SU-DHL-6 (cell line): Measurements from ENCODE around the gene ITPR1.

Source experiments
- H2AFZ ChIP-seq: fragments of 200-600 bp; sonication (generic); 2 replicates; pipeline ENCODE4 v1.6.1; 2014; ENCODE audit warnings: low read depth, mild to moderate bottlenecking, moderate library complexity, mixed read lengths, antibody characterized with exemption, low read length; ENCODE audit not compliant: severe bottlenecking
- H3F3A ChIP-seq: fragments of 200-600 bp; shearing (Covaris generic); 2 replicates; pipeline ENCODE4 v1.6.0; 2016; ENCODE audit warnings: antibody characterized with exemption, mild to moderate bottlenecking; ENCODE audit not compliant: insufficient read depth
- H3K27ac ChIP-seq: fragments of 200-600 bp; sonication (generic); 2 replicates; pipeline ENCODE4 v1.5.1; 2016; ENCODE audit warnings: low read depth, mild to moderate bottlenecking, low read length, moderate library complexity, mixed read lengths
- H3K27me3 ChIP-seq: fragments of 200-600 bp; sonication (generic), shearing (Covaris generic); 2 replicates; pipeline ENCODE4 v1.6.0; 2014; ENCODE audit warnings: mild to moderate bottlenecking, low read length
- H3K36me3 ChIP-seq: fragments of 200-600 bp; sonication (generic); 2 replicates; pipeline ENCODE4 v1.6.1; 2014; ENCODE audit warnings: mild to moderate bottlenecking, low read length, mixed read lengths
- H3K4me2 ChIP-seq: fragments of 300-600, 200-600 bp; shearing (Covaris generic), sonication (generic); 2 replicates; pipeline ENCODE4 v1.6.0; 2014; ENCODE audit warnings: low read length, low read depth, mild to moderate bottlenecking; ENCODE audit not compliant: poor library complexity, severe bottlenecking
- H3K4me3 ChIP-seq: fragments of 200-600 bp; sonication (generic); 2 replicates; pipeline ENCODE4 v1.5.1; 2014; ENCODE audit warnings: antibody characterized with exemption, low read length, mild to moderate bottlenecking, mixed read lengths; ENCODE audit not compliant: insufficient read depth, poor library complexity, severe bottlenecking
- H3K79me2 ChIP-seq: fragments of 200-600 bp; sonication (generic); 2 replicates; pipeline ENCODE4 v1.6.1; 2014; ENCODE audit warnings: mild to moderate bottlenecking, low read length, moderate library complexity; ENCODE audit not compliant: insufficient read depth
- H3K9ac ChIP-seq: fragments of 200-600 bp; sonication (generic); 2 replicates; pipeline ENCODE4 v1.7.0; 2014; ENCODE audit warnings: mild to moderate bottlenecking, low read length
- H3K9me2 ChIP-seq: fragments of 200-600 bp; sonication (generic); replicated peaks from 2 replicates; pipeline ENCODE4 v1.6.1; 2014; ENCODE audit warnings: low read length; ENCODE audit not compliant: insufficient read depth
- H3K9me3 ChIP-seq: fragments of 200-600 bp; sonication (generic); 2 replicates; pipeline ENCODE4 v1.6.1; 2014; ENCODE audit warnings: low read length, mixed read lengths; ENCODE audit not compliant: insufficient read depth
- H4K20me1 ChIP-seq: fragments of 200-600 bp; sonication (generic); 2 replicates; pipeline ENCODE4 v1.6.1; 2014; ENCODE audit warnings: low read depth, mild to moderate bottlenecking, antibody characterized with exemption, low read length, moderate library complexity, mixed read lengths
- EZH2phosphoT487 ChIP-seq: fragments of 200-600 bp; sonication (generic), shearing (Covaris generic); conservative IDR thresholded peaks from 2 replicates; pipeline ENCODE4 v1.6.1; 2018; ENCODE audit warnings: mild to moderate bottlenecking, antibody characterized with exemption, low read length, moderate library complexity, mixed read lengths
- TF ChIP-seq, protein P1 (sequence below): fragments of 200-600 bp; sonication (generic); IDR thresholded peaks from one replicate; pipeline ENCODE4 v1.5.1; 2017; ENCODE audit warnings: antibody characterized with exemption, mild to moderate bottlenecking, low read length, moderate library complexity; ENCODE audit not compliant: insufficient read depth, poor library complexity, severe bottlenecking

ITPR1 gene

DNA sequence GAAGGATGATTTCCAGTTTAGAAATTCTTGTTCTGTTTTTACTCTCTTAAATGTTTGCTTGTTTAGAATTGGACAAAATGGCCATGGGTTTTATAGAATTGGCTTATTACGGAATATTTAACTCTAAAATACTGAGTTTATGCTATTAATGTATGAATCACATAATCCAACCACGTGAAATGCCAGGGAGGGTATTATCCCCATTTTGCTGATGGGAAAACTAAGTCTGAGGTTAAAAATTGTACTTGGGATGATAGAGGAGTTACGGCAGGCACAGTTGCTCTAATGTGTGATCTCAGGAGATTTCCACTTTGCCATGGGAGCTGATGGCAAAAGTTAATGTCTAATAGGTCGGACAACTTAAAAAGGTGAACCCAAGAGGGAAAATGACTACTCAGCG, 194.4 kb downstream of the ITPR1 start:
- Histone ChIP-seq H4K20me1 (no peaks in the 10 kb centered on the region), H3K9me3 (no peaks in the 10 kb centered on the region), H3K4me3 (no peak overlapping the region), H3K27ac (no peak overlapping the region), H3K36me3 (no peaks in the 10 kb centered on the region), H3K9me2 (no peaks in the 10 kb centered on the region), H3K79me2 (no peaks in the 10 kb centered on the region), H3K27me3 (no peaks in the 10 kb centered on the region), H3F3A (no peaks in the 10 kb centered on the region), H2AFZ (no peak overlapping the region), H3K4me2 (no peak overlapping the region), H3K9ac (no peak overlapping the region)
- TF ChIP-seq, protein P1, sequence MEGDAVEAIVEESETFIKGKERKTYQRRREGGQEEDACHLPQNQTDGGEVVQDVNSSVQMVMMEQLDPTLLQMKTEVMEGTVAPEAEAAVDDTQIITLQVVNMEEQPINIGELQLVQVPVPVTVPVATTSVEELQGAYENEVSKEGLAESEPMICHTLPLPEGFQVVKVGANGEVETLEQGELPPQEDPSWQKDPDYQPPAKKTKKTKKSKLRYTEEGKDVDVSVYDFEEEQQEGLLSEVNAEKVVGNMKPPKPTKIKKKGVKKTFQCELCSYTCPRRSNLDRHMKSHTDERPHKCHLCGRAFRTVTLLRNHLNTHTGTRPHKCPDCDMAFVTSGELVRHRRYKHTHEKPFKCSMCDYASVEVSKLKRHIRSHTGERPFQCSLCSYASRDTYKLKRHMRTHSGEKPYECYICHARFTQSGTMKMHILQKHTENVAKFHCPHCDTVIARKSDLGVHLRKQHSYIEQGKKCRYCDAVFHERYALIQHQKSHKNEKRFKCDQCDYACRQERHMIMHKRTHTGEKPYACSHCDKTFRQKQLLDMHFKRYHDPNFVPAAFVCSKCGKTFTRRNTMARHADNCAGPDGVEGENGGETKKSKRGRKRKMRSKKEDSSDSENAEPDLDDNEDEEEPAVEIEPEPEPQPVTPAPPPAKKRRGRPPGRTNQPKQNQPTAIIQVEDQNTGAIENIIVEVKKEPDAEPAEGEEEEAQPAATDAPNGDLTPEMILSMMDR: no peak
- TF ChIP-seq EZH2phosphoT487: no peak

DNA sequence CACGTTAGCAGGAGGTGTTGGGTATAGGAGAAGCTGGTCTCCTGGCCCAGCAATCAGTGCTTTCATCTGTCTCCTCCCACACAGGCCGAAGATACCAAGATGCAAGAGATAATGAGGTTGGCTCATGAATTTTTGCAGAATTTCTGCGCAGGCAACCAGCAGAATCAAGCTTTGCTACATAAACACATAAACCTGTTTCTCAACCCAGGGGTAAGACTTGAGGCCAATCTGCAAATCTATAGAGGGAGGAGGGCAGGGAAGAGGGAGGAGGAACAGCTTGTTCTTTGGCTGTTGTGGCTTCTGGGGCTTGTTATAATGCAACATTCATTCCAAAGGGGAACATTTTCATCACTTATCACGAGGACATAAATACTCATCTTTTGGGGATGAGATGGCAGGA, 195.3 kb downstream of the ITPR1 start:
- Histone ChIP-seq H3K4me3 (no peak overlapping the region), H3K27me3 (no peaks in the 10 kb centered on the region), H2AFZ (no peak overlapping the region), H4K20me1 (no peaks in the 10 kb centered on the region), H3K27ac (no peak overlapping the region), H3K9me2 (no peaks in the 10 kb centered on the region), H3K9ac (no peak overlapping the region), H3K79me2 (no peaks in the 10 kb centered on the region), H3K9me3 (no peaks in the 10 kb centered on the region), H3K4me2 (no peak overlapping the region), H3K36me3 (no peaks in the 10 kb centered on the region), H3F3A (no peaks in the 10 kb centered on the region)
- TF ChIP-seq EZH2phosphoT487: no peak
- TF ChIP-seq, protein P1: no peak

DNA sequence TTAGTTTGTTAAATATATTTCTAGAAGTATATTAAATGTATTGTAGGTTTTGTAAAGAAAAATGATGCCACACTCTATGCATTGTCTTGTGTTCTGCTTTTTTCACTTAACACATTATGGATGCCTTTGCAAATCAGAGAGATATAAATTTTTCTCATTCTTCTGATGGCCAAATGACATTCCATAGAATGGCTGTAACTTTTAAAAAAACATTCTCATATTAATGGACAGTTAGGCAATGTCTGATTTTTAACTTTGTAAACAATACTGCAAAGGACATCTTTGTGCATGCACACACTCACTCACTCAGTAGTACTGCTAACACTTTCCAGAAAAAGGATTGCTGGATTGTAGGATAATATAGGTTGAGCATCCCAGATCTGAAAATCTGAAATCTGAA, 195.9 kb downstream of the ITPR1 start:
- no peak overlapping the region for H3K4me2 ChIP-seq
- H4K20me1 ChIP-seq: no peaks in the 10 kb centered on the region
- no peaks in the 10 kb centered on the region for H3K9me3 ChIP-seq
- no peak overlapping the region for H3K27ac ChIP-seq
- TF ChIP-seq, protein P1: no peak
- no peak for TF ChIP-seq EZH2phosphoT487
- H3K9ac ChIP-seq: no peak overlapping the region
- no peaks in the 10 kb centered on the region for H3K79me2 ChIP-seq
- no peak overlapping the region for H2AFZ ChIP-seq
- no peaks in the 10 kb centered on the region for H3K27me3 ChIP-seq
- no peak overlapping the region for H3K4me3 ChIP-seq
- H3K36me3 ChIP-seq: no peaks in the 10 kb centered on the region
- H3K9me2 ChIP-seq: no peaks in the 10 kb centered on the region
- no peaks in the 10 kb centered on the region for H3F3A ChIP-seq
